SJSA1 (cell line): ENCODE measurements around the gene GRK5. TPM values are rescaled to one million over a fixed set of nuclear protein-coding genes. Genes with fewer than 3 reads are reported as not detected.
"Not testable (repeated sequence)": the region's sequence is repeated elsewhere in the genome, so short reads cannot be mapped to it uniquely, and the experiment has no call there.

ENCODE experiments used
- DNase-seq, 2 experiments: peaks; one replicate each; pipeline ENCODE4 v3.0.0-alpha.2; 2015 to 2020; ENCODE audit warnings: low spot score in 2 of 2, low read depth in 1 of 2
- H3K27ac ChIP-seq: fragments of 250-450 bp; sonication (Bioruptor Pico); 2 replicates; pipeline ENCODE4 v1.5.1; 2020; ENCODE audit warnings: mild to moderate bottlenecking, moderate library complexity
- H3K27me3 ChIP-seq: fragments of 250-450 bp; sonication (Bioruptor Pico); replicated peaks from 2 replicates; pipeline ENCODE4 v1.5.1; 2020; ENCODE audit warnings: mild to moderate bottlenecking, moderate library complexity
- H3K36me3 ChIP-seq: fragments of 250-450 bp; sonication (Bioruptor Pico); 2 replicates; pipeline ENCODE4 v1.5.1; 2020; ENCODE audit warnings: mild to moderate bottlenecking
- H3K4me1 ChIP-seq: fragments of 250-450 bp; sonication (Bioruptor Pico); replicated peaks from 2 replicates; pipeline ENCODE4 v1.6.1; 2021; ENCODE audit warnings: mild to moderate bottlenecking
- H3K4me3 ChIP-seq: fragments of 250-450 bp; sonication (Bioruptor Pico); 2 replicates; pipeline ENCODE4 v1.5.1; 2020; ENCODE audit warnings: mild to moderate bottlenecking
- H3K9me3 ChIP-seq: fragments of 250-450 bp; sonication (Bioruptor Pico); replicated peaks from 2 replicates; pipeline ENCODE4 v1.5.1; 2020; ENCODE audit warnings: mild to moderate bottlenecking
- total RNA-seq: library from RNA; depleted of rRNA; stranded (reverse); fragments of >200 nt; shearing (Covaris generic); gene quantifications from 2 replicates; pipeline ENCODE4 v1.2.3, GENCODE V29; 2014

The GRK5 gene
- total RNA-seq, 1 experiment from 2014 or later, result 19.4 TPM

GRCh38 chr10:119269737-119270136, 62.4 kb downstream of the GRK5 start:
- Histone ChIP-seq H3K27me3 (no peaks in the 10 kb centered on the region), H3K4me1 (peaks cover 51% of the 10 kb centered on the region), H3K4me3 (no peak overlapping the region), H3K9me3 (no peaks in the 10 kb centered on the region; the same call in 1 of the 2 replicates), H3K27ac (no peak overlapping the region), H3K36me3 (peaks cover 10% of the 10 kb centered on the region)
- no peak for DNase-seq

- H3K36me3 ChIP-seq, result peaks cover under 1% of the 10 kb centered on the region
- no peaks in the 10 kb centered on the region for H3K27me3 ChIP-seq
- H3K9me3 ChIP-seq, result no peaks in the 10 kb centered on the region
- peak overlapping the region; percentile 79 for H3K27ac ChIP-seq
- H3K4me1 ChIP-seq, result peaks cover 62% of the 10 kb centered on the region
- peak overlapping the region; percentile 4; the same call in 1 of the 2 replicates for H3K4me3 ChIP-seq
- DNase-seq, result peak in 1 of 2 experiments; percentile 82
These were observed 63.5 kb downstream of the GRK5 start for GRCh38 chr10:119270762-119271366.

- not testable (repeated sequence) for DNase-seq
These were observed 65.0 kb downstream of the GRK5 start for GRCh38 chr10:119272338-119272734.

GRCh38 chr10:119272736-119273135, 65.4 kb downstream of the GRK5 start:
- no peak for DNase-seq
- H3K4me3 ChIP-seq, result no peak overlapping the region
- H3K27ac ChIP-seq, result no peak overlapping the region
- no peaks in the 10 kb centered on the region for H3K9me3 ChIP-seq
- peaks cover 2% of the 10 kb centered on the region; the same call in 1 of the 2 replicates for H3K36me3 ChIP-seq
- peaks cover 65% of the 10 kb centered on the region for H3K4me1 ChIP-seq
- no peaks in the 10 kb centered on the region for H3K27me3 ChIP-seq

More at GRCh38 chr10:119272338-119272734, 65.0 kb downstream of the GRK5 start:
- not testable (repeated sequence) for H3K36me3 ChIP-seq, H3K27ac ChIP-seq, H3K4me3 ChIP-seq, H3K27me3 ChIP-seq, H3K9me3 ChIP-seq
- H3K4me1 ChIP-seq, result peaks cover 65% of the 10 kb centered on the region

GRCh38 chr10:119273413-119273812, 66.0 kb downstream of the GRK5 start:
- peaks cover 2% of the 10 kb centered on the region; the same call in 1 of the 2 replicates for H3K36me3 ChIP-seq
- H3K27ac ChIP-seq, result no peak overlapping the region
- H3K27me3 ChIP-seq, result no peaks in the 10 kb centered on the region
- peaks cover 61% of the 10 kb centered on the region for H3K4me1 ChIP-seq
- DNase-seq, result no peak
- no peak overlapping the region for H3K4me3 ChIP-seq
- no peaks in the 10 kb centered on the region for H3K9me3 ChIP-seq

DNA sequence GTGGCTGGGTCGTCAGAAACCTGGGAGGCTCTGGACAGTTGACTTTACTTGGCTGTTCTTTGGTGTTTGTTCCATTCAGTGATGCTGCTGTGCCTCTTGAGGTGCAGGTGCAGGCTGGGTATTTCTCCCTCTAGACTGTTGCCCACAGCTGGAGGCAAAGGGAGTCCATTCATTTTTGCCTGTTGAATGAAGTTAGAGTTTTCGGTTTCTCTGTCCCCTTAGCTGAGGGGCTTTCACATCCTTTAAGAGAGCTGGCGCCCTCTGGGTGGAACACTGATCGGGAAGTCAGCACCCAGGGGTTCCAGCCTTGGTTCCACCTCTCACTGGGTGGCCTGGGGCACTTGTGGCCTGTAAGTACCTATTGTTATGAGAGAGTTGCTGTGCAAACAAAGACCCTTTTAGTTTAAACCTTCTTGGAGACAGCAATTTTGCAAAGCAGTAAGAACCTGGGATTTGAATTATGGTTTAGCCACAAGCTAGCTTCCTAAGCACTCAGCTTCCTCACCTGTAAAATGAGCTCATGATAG, 67.2 kb downstream of the GRK5 start:
- Histone ChIP-seq H3K4me3 (no peak overlapping the region), H3K4me1 (peaks cover 49% of the 10 kb centered on the region), H3K36me3 (peaks cover 2% of the 10 kb centered on the region; the same call in 1 of the 2 replicates), H3K27ac (no peak overlapping the region), H3K27me3 (no peaks in the 10 kb centered on the region), H3K9me3 (no peaks in the 10 kb centered on the region)
- DNase-seq, result peak; percentile 60 to 67

DNA sequence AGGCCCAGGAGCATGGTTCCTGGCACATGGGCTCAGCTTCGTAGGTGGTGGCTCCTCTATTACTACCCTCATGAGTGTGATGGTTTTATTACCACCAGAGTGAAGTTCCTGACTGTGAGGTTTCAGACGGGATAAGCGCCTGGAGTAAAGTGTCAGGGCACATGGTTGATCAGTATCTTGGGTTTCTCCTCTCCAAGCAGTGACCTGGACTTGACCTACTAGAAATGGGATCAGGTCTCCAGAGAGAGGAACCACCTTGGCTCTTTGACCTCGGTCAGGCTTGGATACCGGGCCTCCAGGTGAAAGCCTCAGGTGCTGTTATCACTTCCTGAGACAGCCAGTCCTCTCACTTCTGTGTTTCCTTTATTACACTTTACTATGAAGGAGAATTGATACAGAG, 67.7 kb downstream of the GRK5 start:
- Histone ChIP-seq H3K4me1 (peaks cover 44% of the 10 kb centered on the region), H3K4me3 (no peak overlapping the region), H3K36me3 (peaks cover 2% of the 10 kb centered on the region; the same call in 1 of the 2 replicates), H3K27me3 (no peaks in the 10 kb centered on the region), H3K9me3 (no peaks in the 10 kb centered on the region), H3K27ac (no peak overlapping the region)
- DNase-seq, result no peak

DNA sequence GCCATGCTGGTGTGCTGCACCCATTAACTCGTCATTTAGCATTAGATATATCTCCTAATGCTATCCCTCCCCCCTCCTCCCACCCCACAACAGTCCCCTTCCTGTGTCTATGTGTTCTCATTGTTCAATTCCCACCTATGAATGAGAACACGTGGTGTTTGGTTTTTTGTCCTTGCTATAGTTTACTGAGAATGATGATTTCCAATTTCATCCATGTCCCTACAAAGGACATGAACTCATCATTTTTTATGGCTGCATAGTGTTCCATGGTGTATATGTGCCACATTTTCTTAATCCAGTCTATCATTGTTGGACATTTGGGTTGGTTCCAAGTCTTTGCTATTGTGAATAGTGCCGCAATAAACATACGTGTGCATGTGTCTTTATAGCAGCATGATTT, 68.8 kb downstream of the GRK5 start:
- H3K27ac ChIP-seq, result not testable (repeated sequence)

DNA sequence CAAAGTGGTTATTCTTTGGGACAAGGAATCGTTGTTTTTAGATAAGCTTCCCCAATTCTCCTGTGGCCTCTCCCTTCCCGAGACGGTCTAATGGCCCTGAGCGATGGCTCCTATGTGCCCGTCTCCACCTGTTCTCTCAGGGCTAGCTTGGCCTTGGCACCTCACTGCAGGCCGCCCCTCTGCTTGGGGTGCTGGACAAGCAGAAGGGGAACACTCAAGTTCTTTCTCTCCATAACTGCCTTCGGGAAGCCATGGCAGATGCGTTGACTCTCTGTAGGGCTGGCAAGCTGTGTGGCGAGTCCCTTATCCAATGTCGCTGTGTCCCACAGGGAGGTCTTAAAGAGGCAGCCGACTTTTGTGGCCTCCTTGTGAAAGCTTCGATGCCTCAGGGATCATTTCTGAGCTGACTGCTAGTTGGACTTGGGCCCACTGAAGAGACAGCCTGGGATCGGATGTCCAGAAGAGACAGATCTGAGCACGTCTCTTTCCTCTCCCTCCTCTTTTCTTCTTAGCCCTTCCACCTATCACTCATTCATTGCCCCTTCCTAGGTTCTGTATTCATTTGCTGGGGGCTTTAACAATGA, 70.8 kb downstream of the GRK5 start:
- H3K4me1 ChIP-seq, result peaks cover 23% of the 10 kb centered on the region
- H3K27ac ChIP-seq, result no peak overlapping the region
- H3K27me3 ChIP-seq, result no peaks in the 10 kb centered on the region
- peaks cover 2% of the 10 kb centered on the region; the same call in 1 of the 2 replicates for H3K36me3 ChIP-seq
- H3K9me3 ChIP-seq, result no peaks in the 10 kb centered on the region
- DNase-seq, result no peak
- H3K4me3 ChIP-seq, result no peak overlapping the region

More for the DNA sequence above, 68.8 kb downstream of the GRK5 start:
- H3K4me1 ChIP-seq, result peaks cover 33% of the 10 kb centered on the region
- DNase-seq, H3K9me3 ChIP-seq, H3K4me3 ChIP-seq, H3K36me3 ChIP-seq, H3K27me3 ChIP-seq: not testable (repeated sequence)

- no peak for DNase-seq
- Histone ChIP-seq H3K9me3 (no peaks in the 10 kb centered on the region), H3K27me3 (no peaks in the 10 kb centered on the region), H3K4me3 (no peak overlapping the region), H3K4me1 (peaks cover 16% of the 10 kb centered on the region), H3K36me3 (peaks cover 2% of the 10 kb centered on the region; the same call in 1 of the 2 replicates), H3K27ac (no peak overlapping the region)
These were observed 72.1 kb downstream of the GRK5 start for GRCh38 chr10:119279441-119279840.

DNA sequence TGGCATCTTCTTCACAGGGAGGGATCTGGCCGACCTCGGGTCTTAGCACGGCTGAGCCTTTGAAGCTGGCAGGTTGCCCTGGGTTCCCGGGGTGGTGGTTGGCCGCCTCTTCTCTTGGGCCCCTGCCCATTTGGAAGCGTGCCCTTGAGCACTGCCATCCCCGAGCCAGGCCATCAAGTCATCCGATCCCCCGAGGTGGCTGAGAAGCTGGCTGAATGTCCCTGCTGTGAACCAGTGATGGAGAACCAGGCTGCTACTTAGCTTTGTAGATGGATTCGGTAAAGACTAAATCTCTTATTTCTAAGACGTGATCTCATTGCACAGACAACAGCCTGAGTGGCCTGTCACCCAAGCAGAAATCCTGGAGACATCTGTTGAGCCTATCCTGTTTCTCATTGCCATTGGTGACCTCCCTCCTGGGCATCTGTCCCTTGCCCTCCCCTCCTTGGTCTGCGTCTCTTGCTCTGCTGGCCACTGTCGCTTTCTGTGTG, 74.3 kb downstream of the GRK5 start:
- H3K27ac ChIP-seq, result no peak overlapping the region
- H3K4me3 ChIP-seq, result no peak overlapping the region
- H3K9me3 ChIP-seq, result no peaks in the 10 kb centered on the region
- H3K4me1 ChIP-seq, result peaks cover 8% of the 10 kb centered on the region; the same call in 1 of the 2 replicates
- no peak for DNase-seq
- peaks cover 2% of the 10 kb centered on the region; the same call in 1 of the 2 replicates for H3K36me3 ChIP-seq
- no peaks in the 10 kb centered on the region for H3K27me3 ChIP-seq

DNA sequence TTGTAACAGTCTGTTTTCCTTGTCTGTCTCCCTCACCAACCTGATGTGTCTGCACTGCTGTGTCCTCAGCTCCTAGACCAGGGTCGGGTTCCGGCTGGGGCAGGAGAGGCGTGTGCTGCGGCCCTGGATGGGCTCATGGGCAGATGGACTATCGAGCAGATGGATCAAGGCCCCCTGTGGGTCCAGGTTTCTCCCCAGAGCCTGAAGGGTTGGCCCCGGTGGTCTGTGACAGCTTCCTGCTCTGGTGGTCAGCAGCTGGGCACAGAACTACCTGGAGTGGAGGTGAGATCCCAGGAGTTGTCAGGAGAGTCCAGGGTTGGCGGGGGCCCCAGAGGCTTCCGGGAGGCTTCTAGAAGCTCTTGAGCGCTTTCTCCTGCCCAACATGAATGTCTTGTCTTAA, 75.1 kb downstream of the GRK5 start:
- no peaks in the 10 kb centered on the region for H3K27me3 ChIP-seq
- H3K27ac ChIP-seq, result no peak overlapping the region
- H3K9me3 ChIP-seq, result no peaks in the 10 kb centered on the region
- no peaks in the 10 kb centered on the region for H3K36me3 ChIP-seq
- no peak overlapping the region for H3K4me3 ChIP-seq
- no peak for DNase-seq
- H3K4me1 ChIP-seq, result peaks cover 8% of the 10 kb centered on the region; the same call in 1 of the 2 replicates

GRCh38 chr10:119283387-119283786, 76.0 kb downstream of the GRK5 start:
- H3K27me3 ChIP-seq, result no peaks in the 10 kb centered on the region
- no peak overlapping the region for H3K27ac ChIP-seq
- H3K4me1 ChIP-seq, result peaks cover 8% of the 10 kb centered on the region; the same call in 1 of the 2 replicates
- H3K36me3 ChIP-seq, result no peaks in the 10 kb centered on the region
- no peak overlapping the region for H3K4me3 ChIP-seq
- no peaks in the 10 kb centered on the region for H3K9me3 ChIP-seq
- DNase-seq, result no peak

- Histone ChIP-seq H3K4me1 (peaks cover 8% of the 10 kb centered on the region; the same call in 1 of the 2 replicates), H3K4me3 (no peak overlapping the region)
- no peak for DNase-seq
These were observed 76.4 kb downstream of the GRK5 start for GRCh38 chr10:119283818-119284217.

More at GRCh38 chr10:119283818-119284217, 76.4 kb downstream of the GRK5 start:
- H3K9me3 ChIP-seq, result no peaks in the 10 kb centered on the region
- no peaks in the 10 kb centered on the region for H3K27me3 ChIP-seq
- no peak overlapping the region for H3K27ac ChIP-seq
- no peaks in the 10 kb centered on the region for H3K36me3 ChIP-seq
